Omental fat pad (tissue), 4 donors: ENCODE data around the gene ANKRD26. TPM values are rescaled to one million over a fixed set of nuclear protein-coding genes. Genes with fewer than 3 reads are reported as not detected.

ENCODE experiments used
- ATAC-seq: fragments of 150-250 bp; one replicate; pipeline ENCODE4 v1.9.1; 2016; ENCODE audit warnings: mild to moderate bottlenecking, moderate library complexity; ENCODE audit not compliant: low FRiP score
- DNase-seq: peaks from one replicate; pipeline ENCODE4 v3.0.0-alpha.2; 2019; ENCODE audit warnings: low spot score
- CTCF ChIP-seq, 3 donors: fragments of 450-650 bp; IDR thresholded peaks; one replicate each; pipeline ENCODE4 v1.5.1; 2016 to 2017; ENCODE audit warnings: antibody characterized with exemption in 3 of 3, mild to moderate bottlenecking in 3 of 3, moderate library complexity in 2 of 3
- total RNA-seq, 4 donors: library from RNA; depleted of rRNA; stranded (reverse); fragments of >200 nt; gene quantifications; one replicate each; pipeline ENCODE4 v1.1.0, GENCODE V29; 2016

The ANKRD26 gene
- total RNA-seq, 4 donors from 2014 or later: 3.4 to 9.1 (median 6.0) TPM

- ATAC-seq (no peak), DNase-seq (no peak)
- no peak for TF ChIP-seq CTCF (IDR thresholded peaks at IDR 0.05)
These were observed 80.1 kb downstream of the ANKRD26 start for GRCh38 chr10:27020243-27020642.

GRCh38 chr10:27019827-27020226 is 80.5 kb downstream of the ANKRD26 start:
- no peak for ATAC-seq
- DNase-seq: no peak
- no peak for TF ChIP-seq CTCF (IDR thresholded peaks at IDR 0.05)

- ATAC-seq (no peak), DNase-seq (no peak)
- TF ChIP-seq CTCF (IDR thresholded peaks at IDR 0.05): no peak
These were observed 102.7 kb downstream of the ANKRD26 start for GRCh38 chr10:26997610-26998009.

GRCh38 chr10:26994743-26995142 is 105.6 kb downstream of the ANKRD26 start:
- DNase-seq (no peak), ATAC-seq (no peak)
- no peak for TF ChIP-seq CTCF (IDR thresholded peaks at IDR 0.05)

GRCh38 chr10:26987851-26988250 is 112.4 kb downstream of the ANKRD26 start:
- TF ChIP-seq CTCF (IDR thresholded peaks at IDR 0.05): no peak
- DNase-seq (no peak), ATAC-seq (no peak)

- ATAC-seq (no peak), DNase-seq (no peak)
- no peak for TF ChIP-seq CTCF (IDR thresholded peaks at IDR 0.05)
These were observed 117.1 kb downstream of the ANKRD26 start for GRCh38 chr10:26983156-26983555.

GRCh38 chr10:26982058-26982457 is 118.2 kb downstream of the ANKRD26 start:
- ATAC-seq: no peak

More at GRCh38 chr10:26982058-26982457, 118.2 kb downstream of the ANKRD26 start:
- no peak for DNase-seq
- no peak for TF ChIP-seq CTCF (IDR thresholded peaks at IDR 0.05)
